Type B pancreatic cell (in vitro differentiated cells): ENCODE data around the gene FGF5. TPM values are rescaled to one million over a fixed set of nuclear protein-coding genes. Genes with fewer than 3 reads are reported as not detected.

Source experiments
- DNase-seq: peaks from one replicate; pipeline ENCODE4 v3.0.0; 2021; ENCODE audit warnings: mixed read lengths; ENCODE audit not compliant: unreplicated experiment; ENCODE audit errors: extremely low spot score
- H3K27ac Mint-ChIP-seq: 2 replicates; pipeline ENCODE4 v1.8.0; 2021; ENCODE audit warnings: mild to moderate bottlenecking, mixed read lengths
- H3K27me3 Mint-ChIP-seq: 2 replicates; pipeline ENCODE4 v1.8.0; 2021; ENCODE audit warnings: mixed read lengths
- H3K36me3 Mint-ChIP-seq: 2 replicates; pipeline ENCODE4 v1.8.0; 2021; ENCODE audit warnings: mixed read lengths
- H3K4me1 Mint-ChIP-seq: one replicate; pipeline ENCODE4 v1.8.0; 2021; ENCODE audit warnings: mixed read lengths; ENCODE audit not compliant: unreplicated experiment
- H3K4me3 Mint-ChIP-seq: 2 replicates; pipeline ENCODE4 v1.8.0; 2021; ENCODE audit warnings: mild to moderate bottlenecking, mixed read lengths
- H3K9me3 Mint-ChIP-seq: 2 replicates; pipeline ENCODE4 v1.8.0; 2021; ENCODE audit warnings: mixed read lengths
- CTCF ChIP-seq: fragments of 200-600 bp; sonication (generic); conservative IDR thresholded peaks from 2 replicates; pipeline ENCODE4 v1.5.0; 2021; ENCODE audit warnings: antibody characterized with exemption, mild to moderate bottlenecking
- total RNA-seq: library from RNA; stranded (reverse); gene quantifications from 2 replicates; pipeline ENCODE4 v1.2.1, GENCODE V29; 2021; ENCODE audit warnings: low replicate concordance

The FGF5 gene
- total RNA-seq, 1 donor from 2014 or later = 0.75 TPM

GRCh38 chr4:80335554-80336358 is 69.3 kb downstream of the FGF5 start, which contains the start of gene CFAP299:
Gene CFAP299 (plus strand): TSS chr4:80335730.
- Mint-ChIP-seq H3K27me3 (peaks cover 31% of the 10 kb centered on the region), H3K4me3 (peak within 1 kb of the TSS; percentile 93), H3K9me3 (no peaks in the 10 kb centered on the region), H3K36me3 (no peaks in the 10 kb centered on the region), H3K4me1 (no peaks in the 10 kb centered on the region), H3K27ac (no peak within 1 kb of the TSS)
- peak; percentile 76 for TF ChIP-seq CTCF
- DNase-seq = peak; percentile 85

- Mint-ChIP-seq H3K36me3 (no peaks in the 10 kb centered on the region), H3K9me3 (peaks cover under 1% of the 10 kb centered on the region), H3K27ac (no peak overlapping the region), H3K4me1 (no peaks in the 10 kb centered on the region), H3K27me3 (peaks cover 31% of the 10 kb centered on the region), H3K4me3 (peak overlapping the region; percentile 93)
- peak; percentile 33 for TF ChIP-seq CTCF
- DNase-seq = no peak
Measured at GRCh38 chr4:80336582-80336981, 70.1 kb downstream of the FGF5 start.

GRCh38 chr4:80340036-80340435 is 73.6 kb downstream of the FGF5 start:
- Mint-ChIP-seq H3K36me3 (no peaks in the 10 kb centered on the region), H3K4me3 (no peak overlapping the region)

More at GRCh38 chr4:80340036-80340435, 73.6 kb downstream of the FGF5 start:
- peaks cover 42% of the 10 kb centered on the region for H3K27me3 Mint-ChIP-seq
- no peak for TF ChIP-seq CTCF
- no peak overlapping the region for H3K27ac Mint-ChIP-seq
- peaks cover 13% of the 10 kb centered on the region for H3K9me3 Mint-ChIP-seq
- DNase-seq = no peak
- H3K4me1 Mint-ChIP-seq = no peaks in the 10 kb centered on the region

Other genes with a start within 250 kb of the FGF5 start
- gene ANTXR2, start 193.4 kb upstream of the FGF5 start, total RNA-seq = 18.7 and 30.4 TPM in 2 replicates
- gene PRDM8, start 69.2 kb upstream of the FGF5 start, total RNA-seq = 1.5 and 6.2 TPM in 2 replicates
- 1.1 TPM in 1 of 2 replicates, not detected in the other for gene CFAP299, start 69.1 kb downstream of the FGF5 start, total RNA-seq